ENCODE results near the gene HUS1.
"Not testable (repeated sequence)": the region's sequence is repeated elsewhere in the genome, so short reads cannot be mapped to it uniquely, and the experiment has no call there.

- TF ChIP-seq POLR2A, CTCF (IDR thresholded peaks at IDR 0.05): not testable (repeated sequence)
Observed at GRCh38 chr7:47923081-47923875, 56.1 kb downstream of the HUS1 start.
